ENCODE measurements around the gene DCLK1.

DCLK1 gene

DNA sequence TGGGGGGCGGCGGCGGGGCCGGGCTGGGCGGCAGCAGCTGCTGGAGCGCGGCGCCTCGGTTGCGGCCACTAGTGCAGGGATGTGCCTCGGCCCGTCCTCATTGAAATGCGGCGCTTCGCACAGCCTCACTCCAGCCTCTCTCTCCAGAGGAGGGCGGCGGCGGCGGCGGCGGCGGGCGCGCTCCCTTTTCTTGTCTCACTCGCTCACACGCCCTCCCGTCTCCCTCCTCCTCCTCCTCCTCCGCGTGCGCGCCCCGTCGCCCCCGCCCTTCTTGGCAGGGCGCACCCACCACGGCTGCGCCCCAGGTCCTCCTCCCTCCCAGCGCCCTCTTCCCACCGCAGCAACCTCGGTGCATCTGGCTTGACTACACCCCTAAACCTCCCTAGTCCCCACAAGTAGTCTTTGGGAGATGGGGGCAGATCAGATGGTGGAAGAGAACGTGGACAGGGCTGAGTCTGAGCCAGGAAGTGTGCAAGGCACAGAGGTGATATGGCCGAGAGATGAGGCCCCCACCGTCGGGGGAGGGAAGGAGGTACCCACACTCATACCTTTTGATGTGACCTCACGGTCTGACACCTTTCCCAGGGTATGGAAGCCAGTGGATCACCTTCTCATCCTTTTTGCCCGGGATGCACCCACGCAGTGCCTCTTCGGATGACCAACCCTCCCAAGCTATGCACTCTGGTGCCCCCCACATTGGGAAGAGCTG lies at the start of gene DCLK1:
DCLK1 (minus strand) TSS at position 161 of the 709 bp plus-strand sequence.
- no peak for DNase-seq (ENCODE audit: low read depth)

DNA sequence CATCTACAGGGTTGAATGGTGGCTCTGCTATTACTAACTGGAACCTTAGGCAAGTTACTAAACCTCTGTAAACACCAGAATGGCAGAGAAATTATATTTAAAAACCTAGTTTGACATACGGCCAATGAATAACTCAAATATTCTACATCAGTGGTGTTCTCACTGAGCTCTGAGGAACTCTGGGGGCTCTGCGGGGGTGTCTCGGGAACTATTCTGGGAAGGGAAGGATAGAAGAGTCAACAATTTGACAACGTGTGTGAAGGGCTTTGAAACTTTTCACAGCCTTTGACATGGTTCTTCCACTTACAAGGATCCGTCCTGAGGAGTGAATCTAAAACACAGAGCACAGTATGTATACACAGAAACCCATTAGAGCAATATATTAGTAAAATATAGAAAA lies 44.4 kb upstream of the DCLK1 start:
- no peak for DNase-seq (ENCODE audit: low read depth)

DNA sequence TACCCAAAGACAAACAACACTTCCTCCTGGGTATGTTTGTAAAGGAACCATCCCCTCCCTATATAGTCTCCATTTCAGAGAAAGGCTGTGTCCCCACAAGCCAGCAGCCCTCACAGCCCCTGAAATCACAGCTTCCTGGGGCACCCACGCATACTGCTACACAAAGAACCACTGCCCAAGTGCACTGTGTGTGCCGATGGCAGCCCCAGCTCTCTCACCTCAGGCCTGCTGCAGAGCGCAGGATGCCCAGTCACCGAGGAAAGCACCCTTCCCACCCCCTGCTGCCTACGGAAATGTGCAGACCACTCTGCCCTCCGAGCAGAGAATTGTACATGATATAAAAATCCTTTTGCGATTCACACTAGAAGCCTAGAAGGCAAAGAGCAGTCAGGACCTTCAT lies 43.7 kb upstream of the DCLK1 start:
- no peak for DNase-seq (ENCODE audit: low read depth)

DNA sequence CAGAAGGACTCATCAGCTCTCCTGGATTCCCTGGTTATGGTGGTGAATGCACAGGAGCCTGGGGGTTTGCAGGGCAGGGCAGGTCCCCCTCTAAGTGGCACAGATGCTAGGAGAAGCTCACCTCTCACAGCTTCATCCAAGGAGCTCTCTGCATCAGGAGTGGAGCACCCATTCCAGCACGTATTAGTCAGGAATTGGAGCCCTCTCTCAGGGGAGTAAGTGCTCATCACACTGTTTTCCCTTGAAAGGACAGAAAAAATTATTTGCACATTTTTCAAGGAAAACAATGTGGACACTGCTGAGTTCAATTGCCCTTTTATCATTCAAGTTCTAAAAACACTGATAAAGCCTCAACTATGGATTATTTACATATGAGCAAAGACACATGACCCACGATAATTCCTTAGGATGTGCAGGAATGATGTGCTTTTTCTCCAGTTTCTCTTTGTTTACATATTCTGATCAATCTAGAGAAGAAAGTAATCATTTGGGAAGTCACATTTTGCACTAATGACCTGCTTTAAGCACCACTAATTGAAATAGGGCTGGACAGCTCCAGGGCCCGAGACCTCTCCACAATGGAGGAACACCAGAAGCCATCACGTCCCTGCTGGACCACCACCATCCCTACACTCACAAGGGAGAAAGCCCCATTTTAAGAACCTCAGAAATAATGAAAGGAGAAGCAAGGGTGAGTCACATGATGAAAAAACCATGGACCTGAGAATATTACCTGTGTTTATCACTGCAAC lies 42.6 kb upstream of the DCLK1 start:
- DNase-seq (ENCODE audit: low read depth): no peak

DNA sequence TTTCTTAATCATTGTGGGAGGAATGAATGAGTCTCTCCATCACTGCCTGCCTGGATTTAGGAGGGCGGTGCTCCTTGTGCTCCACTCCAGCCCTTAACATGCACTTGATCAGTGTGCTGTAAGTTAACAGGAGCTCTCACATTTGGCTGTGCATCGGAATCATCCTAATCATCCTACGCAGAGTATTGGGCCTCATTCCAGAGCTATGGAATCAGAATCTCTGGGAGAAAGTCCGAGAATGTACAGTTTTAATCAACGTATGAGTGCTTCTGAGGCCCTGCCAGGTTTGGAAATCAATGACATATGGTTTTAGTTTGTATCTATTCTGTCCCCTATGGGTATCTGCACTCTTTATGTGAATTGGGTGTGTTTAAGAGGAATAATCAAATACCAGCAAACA lies 34.9 kb upstream of the DCLK1 start:
- DNase-seq (ENCODE audit: low read depth): no peak

DNA sequence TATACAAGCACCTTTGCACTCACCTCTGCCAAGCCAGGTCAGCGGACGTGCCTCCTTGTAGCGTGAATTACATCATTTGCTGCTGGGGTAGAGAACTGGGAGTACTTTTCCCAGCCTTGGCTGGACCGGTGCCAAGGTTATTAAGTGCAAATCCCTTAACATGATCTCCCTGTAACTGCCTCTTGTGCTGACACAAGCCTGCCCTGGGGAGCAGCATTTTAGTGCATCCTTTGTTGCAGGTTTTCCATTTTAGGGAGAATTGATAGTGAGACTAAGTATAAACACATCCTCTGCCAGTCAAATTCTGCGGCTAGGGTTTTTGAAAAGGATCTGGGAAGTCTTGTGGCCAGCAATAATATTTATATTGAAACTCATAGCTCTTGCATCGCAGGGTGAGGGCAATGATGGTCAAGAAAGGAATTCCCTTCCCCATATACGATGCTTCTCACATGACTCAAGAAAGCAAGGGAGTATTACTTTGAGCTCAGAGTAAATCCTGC lies 32.7 kb upstream of the DCLK1 start:
- no peak for DNase-seq (ENCODE audit: low read depth)

DNA sequence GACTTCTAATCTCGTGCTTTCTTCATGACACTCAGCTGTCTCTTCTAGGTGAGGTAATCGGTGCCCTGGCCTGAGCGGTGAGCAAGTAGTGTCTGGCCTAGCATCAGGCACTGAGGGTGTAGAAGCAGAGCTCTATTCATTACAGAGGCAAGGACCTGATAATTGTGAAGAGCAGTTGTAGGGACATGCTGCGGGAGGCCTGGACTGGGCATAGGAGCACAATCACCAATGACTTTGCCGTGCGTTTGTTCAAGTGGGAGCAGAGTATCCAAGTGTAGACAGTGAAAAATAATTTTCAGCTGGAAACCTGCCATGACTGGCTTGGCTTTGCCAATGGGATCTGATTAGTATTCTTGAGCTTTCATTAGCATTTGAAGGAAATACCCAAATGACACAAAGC lies 32.1 kb upstream of the DCLK1 start:
- no peak for DNase-seq (ENCODE audit: low read depth)

DNA sequence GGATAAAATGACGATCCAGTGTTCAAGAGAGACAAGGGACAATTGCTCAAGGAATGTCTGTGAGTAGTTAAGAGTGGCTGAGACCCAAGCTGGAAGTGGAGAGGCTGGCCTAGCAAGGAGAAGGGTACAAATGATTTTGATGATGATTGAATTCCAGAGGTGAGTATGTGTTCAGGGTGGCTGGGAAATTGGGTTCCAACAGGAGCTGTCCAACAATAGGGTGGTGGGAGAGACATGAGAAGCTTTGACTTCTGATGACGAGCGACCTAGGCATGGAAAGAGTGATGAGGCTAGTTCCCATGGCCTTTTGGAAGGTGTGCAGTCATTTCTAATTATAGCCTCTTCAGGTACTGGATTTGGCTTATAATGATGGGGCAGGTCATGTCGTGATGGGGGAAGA lies 29.1 kb upstream of the DCLK1 start:
- DNase-seq (ENCODE audit: low read depth): no peak

DNA sequence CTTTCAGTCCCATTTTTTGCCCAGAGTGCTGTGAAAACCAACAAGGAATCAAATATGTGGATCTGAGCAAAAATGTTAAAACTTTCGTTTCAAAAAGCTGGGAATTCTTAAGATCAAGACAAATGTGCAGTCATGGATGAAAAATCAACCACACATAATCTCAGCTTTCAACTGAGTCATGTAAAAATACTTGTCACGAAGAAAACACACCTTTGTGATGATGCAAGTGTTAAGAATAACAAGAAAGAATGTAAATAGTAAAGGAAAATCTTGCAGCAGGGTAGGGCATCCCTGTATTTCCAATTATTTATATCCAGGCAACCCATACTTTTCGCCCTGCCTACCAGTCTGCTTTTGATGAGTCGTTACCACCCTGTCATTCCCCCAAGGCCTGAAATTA lies 27.4 kb upstream of the DCLK1 start:
- DNase-seq (ENCODE audit: low read depth): no peak

DNA sequence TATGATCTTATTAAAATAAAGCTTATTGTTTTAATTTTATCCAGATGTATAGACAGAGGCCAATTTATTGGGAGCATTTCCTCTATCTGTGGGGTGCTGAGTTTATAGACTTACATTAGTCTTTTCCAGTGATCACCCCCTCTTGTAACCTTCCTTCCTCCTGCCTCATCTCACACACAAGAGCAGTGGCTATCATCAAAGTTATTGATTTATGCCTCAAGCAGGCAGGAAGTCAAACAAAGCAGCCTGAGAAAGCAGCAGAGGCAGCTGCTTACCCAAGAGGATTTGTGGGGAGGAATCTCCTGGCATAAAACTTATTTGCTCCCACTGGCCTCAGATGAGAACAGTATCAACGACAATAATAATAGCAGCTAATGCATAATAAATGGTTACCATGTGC lies 26.3 kb upstream of the DCLK1 start:
- peak; percentile 2 for DNase-seq (ENCODE audit: low read depth)

DNA sequence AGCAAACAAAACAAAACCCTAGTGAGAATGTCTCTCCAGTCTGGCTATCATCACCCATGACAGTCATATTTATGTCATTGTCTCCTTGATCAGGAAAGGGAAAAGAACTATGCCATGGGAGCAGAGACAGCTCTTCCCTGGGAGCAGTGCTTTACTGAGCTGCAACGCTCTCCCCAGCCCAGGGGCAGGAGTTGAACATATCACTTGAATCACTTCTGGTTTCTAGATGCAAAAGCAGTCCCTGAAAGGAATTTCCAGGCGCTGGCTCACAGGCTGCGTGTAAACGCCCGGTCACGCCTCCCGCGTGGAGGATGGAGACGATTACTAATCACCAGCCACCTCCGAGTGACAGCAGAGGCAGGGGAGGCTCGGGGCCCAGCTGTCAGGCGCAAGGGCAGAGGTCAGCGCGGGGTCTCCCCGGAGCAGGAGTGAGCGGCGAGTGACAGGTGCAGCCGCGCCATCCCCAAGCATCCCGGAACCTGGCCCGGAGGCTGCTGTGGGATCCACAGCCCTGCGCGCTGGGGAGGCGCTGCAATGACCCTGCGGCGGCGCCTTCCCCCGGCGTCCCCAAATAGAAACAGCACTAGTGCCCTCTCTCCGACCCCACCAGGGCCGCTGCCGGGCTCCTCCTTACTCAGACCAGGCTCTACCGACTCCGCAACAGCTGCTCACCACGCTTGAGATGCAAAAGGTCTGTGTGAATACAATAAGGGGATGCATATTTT lies 23.5 kb upstream of the DCLK1 start:
- no peak for DNase-seq (ENCODE audit: low read depth)

DNA sequence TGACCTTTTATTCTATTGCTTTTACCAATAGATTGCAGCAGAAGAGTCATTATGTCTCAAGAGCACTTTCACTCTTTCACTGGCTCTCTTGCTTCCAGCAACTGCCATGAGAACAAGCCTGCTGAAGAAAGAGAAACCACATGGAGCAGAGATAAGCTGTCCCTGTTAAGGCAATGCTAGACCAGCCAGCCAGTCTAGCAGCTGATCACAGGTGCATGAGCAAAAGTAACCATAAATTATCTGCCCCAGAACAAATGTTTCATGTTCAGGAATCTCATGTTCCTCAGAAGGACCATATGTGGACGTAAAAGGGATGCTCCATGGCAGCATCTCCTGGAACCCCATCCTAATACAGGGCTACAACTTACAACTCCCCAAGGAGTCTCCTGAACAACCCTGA lies 20.4 kb upstream of the DCLK1 start:
- DNase-seq (ENCODE audit: low read depth): no peak

DNA sequence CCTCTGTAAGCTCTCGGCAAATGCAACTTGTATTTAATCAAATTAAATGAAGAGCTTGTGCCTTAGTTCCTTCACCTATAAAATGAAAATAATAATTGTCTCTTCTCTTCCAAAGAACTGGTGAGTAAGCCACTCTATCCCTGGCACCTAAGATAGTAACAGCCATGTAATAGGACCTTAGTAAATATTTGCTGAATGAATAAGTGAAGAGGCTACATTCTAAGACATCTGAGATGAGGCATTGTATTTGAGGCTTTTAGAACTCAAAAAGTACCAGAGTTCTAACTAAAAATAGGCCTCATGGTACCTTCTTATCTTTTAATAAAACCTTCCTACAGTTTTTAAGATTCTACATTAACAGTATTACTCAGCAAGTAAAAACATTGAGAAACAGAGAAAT lies 17.3 kb upstream of the DCLK1 start:
- no peak for DNase-seq (ENCODE audit: low read depth)

DNA sequence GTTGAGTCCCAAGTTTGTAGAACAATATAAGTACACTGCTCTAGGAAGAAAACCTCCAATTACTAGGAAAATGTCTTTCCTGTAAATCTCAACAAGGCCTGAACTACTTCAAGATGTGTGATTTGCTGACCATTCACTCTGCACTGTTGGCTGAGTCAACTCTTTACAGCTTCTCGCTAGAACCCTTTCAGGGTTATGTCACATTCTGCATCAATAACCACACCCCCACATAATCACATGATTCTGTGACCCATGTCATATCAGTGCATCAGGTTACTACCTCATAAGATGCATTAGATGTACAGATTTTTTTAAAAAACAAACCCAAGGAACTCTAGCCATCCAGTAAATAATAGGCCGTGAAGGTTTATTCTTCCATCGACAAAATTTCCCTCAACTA lies 16.1 kb upstream of the DCLK1 start:
- no peak for DNase-seq (ENCODE audit: low read depth)

DNA sequence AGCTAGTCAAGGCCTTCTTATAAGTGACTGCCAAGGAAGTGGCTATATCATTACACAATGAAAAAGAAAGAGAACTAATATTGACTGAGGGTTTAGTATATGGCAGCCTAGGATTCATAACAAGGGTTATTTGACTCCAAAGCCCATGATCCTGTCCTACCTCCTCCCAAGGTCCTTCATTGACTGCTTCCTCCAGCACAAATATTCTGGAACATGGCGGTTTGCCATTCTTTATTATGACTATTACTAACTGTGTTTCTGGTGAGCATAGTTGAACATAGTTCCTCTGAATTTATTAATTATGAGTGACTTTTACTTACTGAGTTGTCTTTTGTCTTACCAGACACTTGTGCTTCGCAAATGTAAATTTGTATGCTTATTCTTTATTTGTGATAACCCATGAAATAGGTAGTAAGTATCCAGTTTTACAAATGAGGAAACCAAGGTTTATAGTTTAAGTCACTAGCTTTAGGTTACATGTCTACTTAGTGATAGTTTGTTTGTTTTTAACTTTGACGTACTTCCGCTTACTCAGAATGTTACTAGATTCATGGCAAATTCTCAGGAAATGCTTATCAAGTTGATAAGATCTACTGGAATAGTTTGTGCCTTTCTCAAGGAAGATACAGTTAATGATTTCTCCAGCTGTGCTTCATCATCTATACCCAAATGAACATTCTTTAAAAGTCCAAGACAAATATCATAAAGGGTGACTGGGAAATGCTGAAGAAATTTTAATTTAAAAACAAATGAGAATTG lies 15.5 kb upstream of the DCLK1 start:
- no peak for DNase-seq (ENCODE audit: low read depth)

DNA sequence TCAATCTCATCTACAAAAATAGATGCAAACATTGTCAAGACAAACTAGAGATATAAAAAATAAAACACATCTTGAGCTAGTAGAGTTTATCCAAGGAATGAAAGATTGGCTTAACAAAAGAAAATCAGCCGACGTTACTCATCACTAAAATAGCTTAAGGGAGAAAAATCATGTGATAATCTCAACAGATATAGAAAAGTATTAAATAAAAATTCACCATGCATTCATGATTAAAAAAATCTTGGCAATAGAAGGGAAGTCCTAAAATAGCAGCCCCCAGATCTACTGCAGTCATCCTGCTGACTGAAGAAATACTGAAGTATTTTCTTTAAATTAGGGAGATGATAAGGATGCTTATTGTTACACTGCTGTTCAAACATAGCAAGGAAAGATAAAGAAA lies 12.6 kb upstream of the DCLK1 start:
- DNase-seq (ENCODE audit: low read depth): no peak

DNA sequence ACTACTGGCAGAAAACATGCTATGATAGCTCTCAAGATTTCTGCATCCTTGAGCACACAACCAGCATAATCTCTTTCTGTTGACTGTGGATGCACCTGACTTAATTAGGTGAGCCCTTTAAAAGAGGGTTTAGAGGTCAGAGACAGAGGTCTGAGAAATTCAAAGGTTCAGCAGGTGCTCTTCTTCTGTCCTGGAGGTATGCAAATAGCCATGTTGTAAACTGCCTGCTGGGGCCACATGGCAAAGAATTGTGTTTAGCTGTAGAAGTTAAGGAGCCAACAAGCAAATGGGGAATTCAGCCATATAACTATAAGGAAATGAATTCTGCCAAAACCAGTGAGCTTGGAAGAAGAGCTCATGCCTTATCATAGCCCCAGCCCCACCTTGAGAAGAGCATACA lies 11.6 kb upstream of the DCLK1 start:
- DNase-seq (ENCODE audit: low read depth): no peak

DNA sequence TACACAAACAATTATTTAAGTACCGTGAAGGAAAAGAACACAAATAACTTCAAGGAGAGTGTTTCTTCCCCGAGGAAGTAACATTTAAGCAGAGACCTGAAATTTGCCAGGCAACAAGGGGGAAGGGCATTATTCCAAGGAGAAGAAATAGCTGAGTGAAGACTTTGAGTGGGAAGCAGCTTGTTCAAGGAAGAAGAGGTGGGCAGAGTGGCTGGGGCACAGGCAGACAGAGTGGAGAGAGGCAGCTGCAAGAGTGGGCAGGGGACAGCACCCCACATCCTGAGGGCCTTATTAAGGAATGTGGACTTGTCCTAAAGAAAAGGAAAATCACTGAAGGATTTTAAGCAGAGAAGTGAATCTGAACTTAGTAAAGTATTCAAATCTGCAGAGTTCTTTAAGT lies 4.7 kb upstream of the DCLK1 start:
- DNase-seq (ENCODE audit: low read depth): no peak

DNA sequence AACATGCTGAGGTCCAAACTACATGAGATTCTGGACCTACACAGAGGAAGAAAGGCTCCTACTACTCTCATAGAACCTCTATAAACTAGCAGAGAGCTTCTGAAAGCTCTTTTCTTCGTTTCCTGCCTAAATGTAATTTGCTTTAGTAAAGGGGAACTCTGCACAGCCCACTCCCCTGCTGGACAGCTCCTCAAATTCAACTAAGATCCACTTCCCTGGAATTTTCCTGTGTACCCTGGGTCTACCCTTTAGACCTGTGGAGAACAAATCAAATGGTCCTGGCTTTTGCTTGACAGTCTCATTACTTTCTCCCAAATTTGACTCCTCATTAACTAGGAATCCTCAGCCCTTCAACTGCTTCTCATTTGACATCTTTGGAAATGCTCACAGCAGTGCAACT lies 3.5 kb upstream of the DCLK1 start:
- no peak for DNase-seq (ENCODE audit: low read depth)

DNA sequence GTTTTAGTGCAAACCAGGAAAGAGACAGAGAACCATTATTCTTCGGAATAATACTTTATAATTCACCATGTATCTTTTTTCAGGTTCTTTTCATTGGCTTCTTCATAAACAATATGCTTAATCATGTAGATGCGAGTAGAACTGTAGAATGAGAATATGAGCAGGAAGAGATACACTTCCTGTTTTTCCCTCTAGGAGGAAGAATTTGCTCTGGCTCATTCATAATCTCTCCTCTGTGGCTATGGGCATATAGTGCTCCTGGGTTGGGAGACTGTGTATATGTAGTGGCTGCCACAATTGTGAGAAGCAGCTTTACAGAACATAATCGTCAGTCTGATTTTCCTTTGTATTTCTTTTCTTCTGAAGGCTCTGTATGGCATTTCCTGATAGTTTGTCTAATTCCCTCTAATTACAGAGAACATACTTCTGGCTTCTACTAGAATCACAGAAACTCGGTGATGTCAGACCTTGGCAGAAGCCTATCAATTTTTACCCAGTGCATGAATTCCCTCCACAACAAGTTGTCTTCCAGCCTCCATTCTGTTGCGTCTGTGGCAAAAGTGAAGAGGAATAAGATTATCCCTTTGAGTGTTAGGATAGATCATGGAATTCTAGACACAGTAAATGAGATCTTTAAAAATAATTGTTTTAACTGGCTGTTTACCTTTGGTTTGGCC lies 2.9 kb upstream of the DCLK1 start:
- DNase-seq (ENCODE audit: low read depth): no peak

DNA sequence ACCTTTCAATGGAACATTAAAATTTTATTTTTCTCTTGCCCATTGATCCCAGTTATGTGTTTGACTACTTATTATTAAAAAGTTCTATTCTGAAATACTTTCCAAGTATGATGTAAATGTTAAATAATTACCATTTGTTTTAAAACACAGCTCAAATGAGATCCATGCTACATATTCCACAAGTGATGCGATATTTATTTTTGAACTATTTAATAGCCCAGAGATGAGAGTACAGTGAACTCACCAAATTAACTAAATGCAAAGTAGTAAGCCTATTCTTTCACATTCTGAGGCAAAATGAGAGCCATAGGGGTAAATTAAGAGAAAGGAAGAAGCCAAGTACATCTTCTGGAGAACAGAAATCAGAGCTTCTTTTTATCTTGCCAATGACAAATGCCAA lies 1.2 kb upstream of the DCLK1 start:
- no peak for DNase-seq (ENCODE audit: low read depth)

DNA sequence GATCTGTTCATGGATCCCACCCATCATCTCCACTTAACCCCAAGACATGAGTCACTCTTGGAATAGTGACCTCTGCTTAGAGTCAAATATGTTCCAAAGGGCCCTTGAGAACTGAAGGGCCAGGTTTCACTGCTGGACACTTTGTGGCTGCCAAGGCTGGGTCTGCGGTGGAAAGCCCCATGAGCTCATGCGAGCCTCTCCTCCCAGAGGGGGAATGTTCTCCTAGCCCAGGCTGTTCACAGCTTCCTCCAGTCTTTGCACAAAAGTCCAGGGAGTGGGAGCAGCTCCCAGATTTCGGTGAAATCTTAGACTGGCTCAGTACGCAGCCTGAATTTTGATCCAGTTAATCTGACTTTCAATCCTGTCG lies 732 bp upstream of the DCLK1 start:
- DNase-seq (ENCODE audit: low read depth): no peak
